HPDE6-E6E7 (cell line): ENCODE measurements around the gene NPAS2.
A peak's percentile ranks its signal among the peaks of the same experiment; 100 is the strongest.

ENCODE experiments used
- DNase-seq: peaks from one replicate; pipeline ENCODE4 v3.0.0; 2011; ENCODE audit warnings: missing footprints; ENCODE audit errors: extremely low spot score

NPAS2 gene

GRCh38 chr2:100882645-100883613 is 63.0 kb downstream of the NPAS2 start:
- peak; percentile 86 for DNase-seq

GRCh38 chr2:100884145-100884621 is 64.2 kb downstream of the NPAS2 start:
- no peak for DNase-seq

- no peak for DNase-seq
Measured at GRCh38 chr2:100886085-100886484, 66.1 kb downstream of the NPAS2 start.

GRCh38 chr2:100887039-100887578 is 67.2 kb downstream of the NPAS2 start:
- no peak for DNase-seq

GRCh38 chr2:100887713-100888495 is 68.0 kb downstream of the NPAS2 start:
- peak; percentile 48 for DNase-seq

GRCh38 chr2:100888601-100889000 is 68.7 kb downstream of the NPAS2 start:
- DNase-seq: no peak

- DNase-seq: no peak
Measured at GRCh38 chr2:100889286-100889685, 69.3 kb downstream of the NPAS2 start.

GRCh38 chr2:100891906-100892642 is 72.1 kb downstream of the NPAS2 start:
- no peak for DNase-seq

GRCh38 chr2:100893392-100894104 is 73.6 kb downstream of the NPAS2 start:
- no peak for DNase-seq

- no peak for DNase-seq
Measured at GRCh38 chr2:100894105-100894795, 74.3 kb downstream of the NPAS2 start.

- DNase-seq: no peak
Measured at GRCh38 chr2:100894796-100895156, 74.8 kb downstream of the NPAS2 start.

- no peak for DNase-seq
Measured at GRCh38 chr2:100895402-100895801, 75.5 kb downstream of the NPAS2 start.

- DNase-seq: no peak
Measured at GRCh38 chr2:100895934-100896685, 76.2 kb downstream of the NPAS2 start.

GRCh38 chr2:100898035-100898665 is 78.2 kb downstream of the NPAS2 start:
- no peak for DNase-seq

- DNase-seq: no peak
Measured at GRCh38 chr2:100900156-100900795, 80.3 kb downstream of the NPAS2 start.

- peak; percentile 92 for DNase-seq
Measured at GRCh38 chr2:100902817-100903405, 83.0 kb downstream of the NPAS2 start.

GRCh38 chr2:100903534-100904258 is 83.8 kb downstream of the NPAS2 start:
- DNase-seq: peak; percentile 67
